H1 (cell line): Measurements from ENCODE around the gene CLMP.

Experiments
- BRCA1 ChIP-seq: IDR thresholded peaks from 2 replicates; pipeline ENCODE4 v1.6.1; 2012; ENCODE audit warnings: low read depth, low read length, improper control_type of control experiment
- CEBPB ChIP-seq: IDR thresholded peaks from 2 replicates; pipeline ENCODE4 v1.6.1; 2012; ENCODE audit warnings: low read depth, low read length
- EP300 ChIP-seq, 2 experiments: IDR thresholded peaks; 1 replicate in 1 of 2; 2 replicates in 1 of 2; pipeline ENCODE4 v1.6.1; 2011 to 2012; ENCODE audit warnings: low read depth in 2 of 2, low read length in 2 of 2, mild to moderate bottlenecking in 2 of 2, borderline replicate concordance in 1 of 2, inconsistent platforms in 1 of 2, moderate library complexity in 1 of 2
- HDAC2 ChIP-seq, 2 experiments: fragments of 300-600 bp in 1 of 2; sonication (generic) in 1 of 2; IDR thresholded peaks; 2 replicates each; pipeline ENCODE4 v1.6.1; 2011 to 2012; ENCODE audit warnings: low read depth in 2 of 2, low read length in 2 of 2, mild to moderate bottlenecking in 2 of 2, moderate library complexity in 2 of 2, borderline replicate concordance in 1 of 2, inconsistent platforms in 1 of 2
- JUN ChIP-seq: IDR thresholded peaks from 2 replicates; pipeline ENCODE4 v1.6.1; 2011; ENCODE audit warnings: low read depth, mild to moderate bottlenecking, improper control_type of control experiment, low read length
- JUND ChIP-seq: IDR thresholded peaks from 2 replicates; pipeline ENCODE4 v1.6.1; 2011; ENCODE audit warnings: mild to moderate bottlenecking, improper control_type of control experiment, low read length
- POLR2A ChIP-seq, 2 experiments: IDR thresholded peaks; 1 replicate in 1 of 2; 2 replicates in 1 of 2; pipeline ENCODE4 v1.6.1; 2011; ENCODE audit warnings: low read depth in 2 of 2, low read length in 2 of 2, mild to moderate bottlenecking in 2 of 2; ENCODE audit errors: control extremely low read depth in 1 of 2
- RFX5 ChIP-seq: IDR thresholded peaks from 2 replicates; pipeline ENCODE4 v1.6.1; 2011; ENCODE audit warnings: low read depth, low read length, improper control_type of control experiment, borderline replicate concordance
- SP2 ChIP-seq: IDR thresholded peaks from 2 replicates; pipeline ENCODE4 v1.6.1; 2012; ENCODE audit warnings: mild to moderate bottlenecking, low read length, inconsistent platforms
- SUZ12 ChIP-seq: fragments of 200-600 bp; sonication (generic); IDR thresholded peaks from 2 replicates; pipeline ENCODE4 v1.6.1; 2012; ENCODE audit warnings: mild to moderate bottlenecking, inconsistent platforms, low read length, moderate library complexity, mixed read lengths
- TF ChIP-seq, protein P1 (sequence below), 3 experiments: IDR thresholded peaks; 1 replicate in 2 of 3; 2 replicates in 1 of 3; pipeline versions ENCODE4 v1.5.1 to v1.6.1; 2011; ENCODE audit warnings: low read length in 3 of 3, mild to moderate bottlenecking in 3 of 3, inconsistent platforms in 2 of 3, low read depth in 1 of 3, moderate library complexity in 1 of 3; ENCODE audit not compliant: insufficient read depth in 1 of 3; ENCODE audit errors: control extremely low read depth in 1 of 3
- TF ChIP-seq, protein P2 (sequence below): IDR thresholded peaks from 2 replicates; pipeline ENCODE4 v1.6.1; 2012; ENCODE audit warnings: inconsistent platforms
- TF ChIP-seq, protein P3 (sequence below): IDR thresholded peaks from 2 replicates; pipeline ENCODE4 v1.6.1; 2012; ENCODE audit warnings: low read length, inconsistent platforms
- TF ChIP-seq, protein P4 (sequence below): IDR thresholded peaks from 2 replicates; pipeline ENCODE4 v1.6.1; 2011; ENCODE audit warnings: low read depth, mild to moderate bottlenecking, low read length; ENCODE audit not compliant: insufficient read depth

DNA sequence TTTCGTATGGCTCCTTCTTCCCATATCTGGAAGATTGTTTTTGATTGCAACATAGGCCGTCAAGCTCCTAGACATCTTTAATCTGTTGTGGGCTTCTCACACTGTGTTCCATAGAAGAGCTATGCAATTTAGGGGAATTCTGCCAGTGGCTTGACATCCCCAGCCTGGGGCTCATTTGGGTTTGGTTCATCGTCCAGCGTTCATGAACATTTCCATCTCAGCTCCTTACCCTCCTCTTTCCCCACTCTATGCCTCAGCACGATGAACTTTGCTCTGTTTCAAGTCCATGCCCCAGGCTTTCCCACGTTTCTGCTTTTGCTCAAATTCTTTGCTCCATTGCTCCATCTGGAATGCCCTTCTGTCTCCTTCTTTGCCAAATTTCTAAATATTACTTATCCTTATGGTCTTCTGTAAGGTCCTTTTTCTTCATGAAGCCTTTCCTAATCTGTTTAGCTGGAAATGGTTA is 26.1 kb upstream of the CLMP start:
- TF ChIP-seq EP300 (IDR thresholded peaks at IDR 0.05; ENCODE audit: borderline replicate concordance in 1 of 2, low read depth in 2 of 2, low read length in 2 of 2) (no peak), SP2 (no peak), CEBPB (no peak), POLR2A (IDR thresholded peaks at IDR 0.05; ENCODE audit: control extremely low read depth in 1 of 2, low read depth in 2 of 2, low read length in 2 of 2) (no peak), SUZ12 (no peak), RFX5 (no peak), JUND (no peak), HDAC2 (IDR thresholded peaks at IDR 0.05; ENCODE audit: borderline replicate concordance in 1 of 2, low read depth in 2 of 2, low read length in 2 of 2) (no peak), JUN (no peak), BRCA1 (no peak)
- TF ChIP-seq, protein P1, sequence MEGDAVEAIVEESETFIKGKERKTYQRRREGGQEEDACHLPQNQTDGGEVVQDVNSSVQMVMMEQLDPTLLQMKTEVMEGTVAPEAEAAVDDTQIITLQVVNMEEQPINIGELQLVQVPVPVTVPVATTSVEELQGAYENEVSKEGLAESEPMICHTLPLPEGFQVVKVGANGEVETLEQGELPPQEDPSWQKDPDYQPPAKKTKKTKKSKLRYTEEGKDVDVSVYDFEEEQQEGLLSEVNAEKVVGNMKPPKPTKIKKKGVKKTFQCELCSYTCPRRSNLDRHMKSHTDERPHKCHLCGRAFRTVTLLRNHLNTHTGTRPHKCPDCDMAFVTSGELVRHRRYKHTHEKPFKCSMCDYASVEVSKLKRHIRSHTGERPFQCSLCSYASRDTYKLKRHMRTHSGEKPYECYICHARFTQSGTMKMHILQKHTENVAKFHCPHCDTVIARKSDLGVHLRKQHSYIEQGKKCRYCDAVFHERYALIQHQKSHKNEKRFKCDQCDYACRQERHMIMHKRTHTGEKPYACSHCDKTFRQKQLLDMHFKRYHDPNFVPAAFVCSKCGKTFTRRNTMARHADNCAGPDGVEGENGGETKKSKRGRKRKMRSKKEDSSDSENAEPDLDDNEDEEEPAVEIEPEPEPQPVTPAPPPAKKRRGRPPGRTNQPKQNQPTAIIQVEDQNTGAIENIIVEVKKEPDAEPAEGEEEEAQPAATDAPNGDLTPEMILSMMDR (IDR thresholded peaks at IDR 0.05; ENCODE audit: control extremely low read depth in 1 of 3, insufficient read depth in 1 of 3, low read depth in 1 of 3, low read length in 3 of 3): no peak
- TF ChIP-seq, protein P2, sequence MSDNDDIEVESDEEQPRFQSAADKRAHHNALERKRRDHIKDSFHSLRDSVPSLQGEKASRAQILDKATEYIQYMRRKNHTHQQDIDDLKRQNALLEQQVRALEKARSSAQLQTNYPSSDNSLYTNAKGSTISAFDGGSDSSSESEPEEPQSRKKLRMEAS: no peak
- TF ChIP-seq, protein P3, sequence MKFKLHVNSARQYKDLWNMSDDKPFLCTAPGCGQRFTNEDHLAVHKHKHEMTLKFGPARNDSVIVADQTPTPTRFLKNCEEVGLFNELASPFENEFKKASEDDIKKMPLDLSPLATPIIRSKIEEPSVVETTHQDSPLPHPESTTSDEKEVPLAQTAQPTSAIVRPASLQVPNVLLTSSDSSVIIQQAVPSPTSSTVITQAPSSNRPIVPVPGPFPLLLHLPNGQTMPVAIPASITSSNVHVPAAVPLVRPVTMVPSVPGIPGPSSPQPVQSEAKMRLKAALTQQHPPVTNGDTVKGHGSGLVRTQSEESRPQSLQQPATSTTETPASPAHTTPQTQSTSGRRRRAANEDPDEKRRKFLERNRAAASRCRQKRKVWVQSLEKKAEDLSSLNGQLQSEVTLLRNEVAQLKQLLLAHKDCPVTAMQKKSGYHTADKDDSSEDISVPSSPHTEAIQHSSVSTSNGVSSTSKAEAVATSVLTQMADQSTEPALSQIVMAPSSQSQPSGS: no peak
- TF ChIP-seq, protein P4, sequence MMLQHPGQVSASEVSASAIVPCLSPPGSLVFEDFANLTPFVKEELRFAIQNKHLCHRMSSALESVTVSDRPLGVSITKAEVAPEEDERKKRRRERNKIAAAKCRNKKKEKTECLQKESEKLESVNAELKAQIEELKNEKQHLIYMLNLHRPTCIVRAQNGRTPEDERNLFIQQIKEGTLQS: no peak
